Erythroblast (primary cell): Measurements from ENCODE around the gene MUS81.
"Not testable (repeated sequence)": the region's sequence is repeated elsewhere in the genome, so short reads cannot be mapped to it uniquely, and the experiment has no call there.

ENCODE experiments used
- GATA1 ChIP-seq: IDR thresholded peaks from 2 replicates; pipeline ENCODE4 v1.6.1; 2011; ENCODE audit warnings: low read depth, mild to moderate bottlenecking, control low read depth, low read length, moderate library complexity
- POLR2A ChIP-seq: IDR thresholded peaks from 2 replicates; pipeline ENCODE4 v1.6.1; 2011; ENCODE audit warnings: mild to moderate bottlenecking, low read length

- TF ChIP-seq POLR2A, GATA1: not testable (repeated sequence)
Measured at GRCh38 chr11:65892137-65892540, 31.9 kb downstream of the MUS81 start.
